ENCODE measurements around the gene TUB.

The TUB gene

GRCh38 chr11:8098879-8099278 lies 17.9 kb downstream of the TUB start (continued):
- TF ChIP-seq ZNF18 (tag by site-specific recombination; IDR thresholded peaks at IDR 0.05) (no peak), TSHZ1 (tag by site-specific recombination; IDR thresholded peaks at IDR 0.05; ENCODE audit: borderline replicate concordance) (no peak), ZNF747 (tag by site-specific recombination; IDR thresholded peaks at IDR 0.05) (no peak)

DNA sequence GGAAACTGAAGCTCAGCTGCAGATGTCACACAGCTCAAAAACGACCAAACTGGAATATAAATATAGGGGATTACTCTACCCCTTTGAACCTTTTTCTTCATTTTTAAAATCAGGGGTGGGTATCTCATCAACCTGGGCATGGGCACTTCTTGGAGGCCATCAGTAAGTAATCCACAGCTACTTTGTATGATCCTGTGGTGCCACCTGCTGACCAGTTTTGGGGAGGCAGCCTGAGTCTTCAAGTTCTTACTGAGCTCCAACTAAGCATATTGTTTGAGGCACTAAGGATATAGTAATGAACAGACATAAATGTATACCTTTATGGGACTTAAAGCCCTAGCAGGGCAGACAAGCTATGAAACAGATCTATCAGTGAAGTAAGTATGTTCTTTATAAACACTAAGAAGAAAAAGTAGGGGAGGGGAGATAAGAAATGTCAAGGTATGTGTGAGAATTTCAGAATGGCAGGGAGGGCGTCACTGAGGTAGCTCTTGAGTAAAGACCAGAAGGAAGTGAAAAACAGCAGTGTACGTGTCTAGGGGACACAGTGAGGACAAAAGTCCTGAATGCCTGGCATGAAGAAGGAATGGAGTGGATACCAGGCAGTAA lies 18.4 kb downstream of the TUB start:
- no peaks in the 10 kb centered on the region for H3K4me1 ChIP-seq (ENCODE audit: control insufficient read depth, insufficient read depth, low read length)
- TF ChIP-seq ZNF449 (tag by site-specific recombination; IDR thresholded peaks at IDR 0.05) (no peak), ZNF239 (tag by site-specific recombination; IDR thresholded peaks at IDR 0.05) (no peak), ZNF660 (tag by site-specific recombination; IDR thresholded peaks at IDR 0.05) (peak; percentile 41; the same call in 1 of the 2 replicates), ZNF18 (tag by site-specific recombination; IDR thresholded peaks at IDR 0.05) (no peak), TCF7L2 (IDR thresholded peaks at IDR 0.05; ENCODE audit: borderline replicate concordance, low read depth, low read length) (no peak), ZNF146 (tag by site-specific recombination; IDR thresholded peaks at IDR 0.05) (no peak), ZNF335 (tag by site-specific recombination; conservative IDR thresholded peaks at IDR 0.05) (no peak), ZNF654 (tag by site-specific recombination; IDR thresholded peaks at IDR 0.05; ENCODE audit: low read depth) (peak; percentile 75), ZNF223 (tag by site-specific recombination; IDR thresholded peaks at IDR 0.05) (no peak)
- ChIA-PET POLR2A (interaction anchor here (0.6 to 1.7 kb wide), 5 partner anchors 78 to 112 kb away, joined by 3 to 5 read pairs (median 3); partner anchors contain the start of gene EIF3F), CTCF (interaction anchor here (0.6 to 19.6 kb wide), 48 partner anchors 10 to 1650 kb away, joined by 3 to 532 read pairs (median 4); partner anchors contain the start of genes EIF3F, OVCH2 and TUB)
- H3K9me3 ChIP-seq (ENCODE audit: control insufficient read depth, insufficient read depth, low read depth, low read length), result no peaks in the 10 kb centered on the region
- H3K36me3 ChIP-seq (ENCODE audit: control insufficient read depth in 2 of 2, insufficient read depth in 1 of 2, low read length in 2 of 2), result peaks cover 0 to 100% of the 10 kb centered on the region in 2 experiments; a peak in 1 of 3 replicates
- no peak overlapping the region for H3K27ac ChIP-seq (ENCODE audit: extremely low read depth, low read depth, low read length)
- no peak overlapping the region for H3K4me3 ChIP-seq (ENCODE audit: low read depth, low read length)

GRCh38 chr11:8100158-8100557 lies 19.1 kb downstream of the TUB start:
- Histone ChIP-seq H3K4me3 (ENCODE audit: low read depth, low read length) (no peak overlapping the region), H3K27ac (ENCODE audit: extremely low read depth, low read depth, low read length) (no peak overlapping the region), H3K36me3 (ENCODE audit: control insufficient read depth in 2 of 2, insufficient read depth in 1 of 2, low read length in 2 of 2) (peaks cover 0 to 100% of the 10 kb centered on the region in 2 experiments; a peak in 1 of 3 replicates), H3K9me3 (ENCODE audit: control insufficient read depth, insufficient read depth, low read depth, low read length) (no peaks in the 10 kb centered on the region), H3K4me1 (ENCODE audit: control insufficient read depth, insufficient read depth, low read length) (no peaks in the 10 kb centered on the region)
- TF ChIP-seq, protein P1, sequence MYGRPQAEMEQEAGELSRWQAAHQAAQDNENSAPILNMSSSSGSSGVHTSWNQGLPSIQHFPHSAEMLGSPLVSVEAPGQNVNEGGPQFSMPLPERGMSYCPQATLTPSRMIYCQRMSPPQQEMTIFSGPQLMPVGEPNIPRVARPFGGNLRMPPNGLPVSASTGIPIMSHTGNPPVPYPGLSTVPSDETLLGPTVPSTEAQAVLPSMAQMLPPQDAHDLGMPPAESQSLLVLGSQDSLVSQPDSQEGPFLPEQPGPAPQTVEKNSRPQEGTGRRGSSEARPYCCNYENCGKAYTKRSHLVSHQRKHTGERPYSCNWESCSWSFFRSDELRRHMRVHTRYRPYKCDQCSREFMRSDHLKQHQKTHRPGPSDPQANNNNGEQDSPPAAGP (tag by site-specific recombination; IDR thresholded peaks at IDR 0.05), result no peak
- TF ChIP-seq ZFP37 (tag by site-specific recombination; IDR thresholded peaks at IDR 0.05) (no peak), GLI2 (tag by site-specific recombination; IDR thresholded peaks at IDR 0.05; ENCODE audit: borderline replicate concordance, low read depth) (no peak), ZNF664 (tag by site-specific recombination; IDR thresholded peaks at IDR 0.05) (no peak), ZSCAN16 (tag by site-specific recombination; IDR thresholded peaks at IDR 0.05) (no peak), ZNF335 (tag by site-specific recombination; conservative IDR thresholded peaks at IDR 0.05) (no peak), HOXD13 (CRISPR knock-in tag; IDR thresholded peaks at IDR 0.05; ENCODE audit: borderline replicate concordance) (no peak), ZNF223 (tag by site-specific recombination; IDR thresholded peaks at IDR 0.05) (no peak), GLIS1 (tag by site-specific recombination; IDR thresholded peaks at IDR 0.05) (no peak), ZBTB1 (tag by site-specific recombination; IDR thresholded peaks at IDR 0.05) (no peak), ZNF473 (tag by site-specific recombination; IDR thresholded peaks at IDR 0.05) (no peak)
- ChIA-PET CTCF (interaction anchor here (0.5 to 19.6 kb wide), 22 partner anchors 9 to 475 kb away, joined by 3 to 532 read pairs (median 10); partner anchors contain the start of genes EIF3F, OVCH2 and TUB), POLR2A (interaction anchor here (1.7 kb wide), 1 partner anchor 113 kb away, joined by 3 read pairs; the partner anchor contains the start of gene EIF3F)
